Measurements from ENCODE around the gene RGL1.

Gene RGL1

GRCh38 chr1:183953031-183953430 is 148.1 kb downstream of the RGL1 start:
- in situ Hi-C loops (cut with HindIII; ENCODE audit: low sequenced_read_pairs): no loop called here
- H3K4me3 ChIP-seq (ENCODE audit: low read depth, low read length): no peak overlapping the region
- no peak for TF ChIP-seq CTCF (IDR thresholded peaks at IDR 0.05; ENCODE audit: low read depth, low read length, missing control alignments)
- no peak for DNase-seq (ENCODE audit: low read depth)

GRCh38 chr1:183954496-183954895 is 149.6 kb downstream of the RGL1 start:
- DNase-seq (ENCODE audit: low read depth): no peak
- in situ Hi-C loops (cut with HindIII; ENCODE audit: low sequenced_read_pairs): no loop called here
- no peak overlapping the region for H3K4me3 ChIP-seq (ENCODE audit: low read depth, low read length)
- no peak for TF ChIP-seq CTCF (IDR thresholded peaks at IDR 0.05; ENCODE audit: low read depth, low read length, missing control alignments)

GRCh38 chr1:183956559-183957188 is 151.8 kb downstream of the RGL1 start:
- peak; percentile 60 for DNase-seq (ENCODE audit: low read depth)
- TF ChIP-seq CTCF (IDR thresholded peaks at IDR 0.05; ENCODE audit: low read depth, low read length, missing control alignments): peak; percentile 38
- in situ Hi-C loops (cut with HindIII; ENCODE audit: low sequenced_read_pairs): no loop called here
- H3K4me3 ChIP-seq (ENCODE audit: low read depth, low read length): no peak overlapping the region

GRCh38 chr1:183957216-183957830 is 152.4 kb downstream of the RGL1 start:
- no peak for TF ChIP-seq CTCF (IDR thresholded peaks at IDR 0.05; ENCODE audit: low read depth, low read length, missing control alignments)
- H3K4me3 ChIP-seq (ENCODE audit: low read depth, low read length): no peak overlapping the region
- in situ Hi-C loops (cut with HindIII; ENCODE audit: low sequenced_read_pairs): no loop called here
- no peak for DNase-seq (ENCODE audit: low read depth)

- DNase-seq (ENCODE audit: low read depth): no peak
- TF ChIP-seq CTCF (IDR thresholded peaks at IDR 0.05; ENCODE audit: low read depth, low read length, missing control alignments): no peak
- in situ Hi-C loops (cut with HindIII; ENCODE audit: low sequenced_read_pairs): no loop called here
- no peak overlapping the region for H3K4me3 ChIP-seq (ENCODE audit: low read depth, low read length)
These were observed 154.0 kb downstream of the RGL1 start for GRCh38 chr1:183958958-183959357.

GRCh38 chr1:183961132-183961531 is 156.2 kb downstream of the RGL1 start:
- no peak for DNase-seq (ENCODE audit: low read depth)
- in situ Hi-C loops (cut with HindIII; ENCODE audit: low sequenced_read_pairs): no loop called here
- no peak for TF ChIP-seq CTCF (IDR thresholded peaks at IDR 0.05; ENCODE audit: low read depth, low read length, missing control alignments)

More at GRCh38 chr1:183961132-183961531, 156.2 kb downstream of the RGL1 start:
- no peak overlapping the region for H3K4me3 ChIP-seq (ENCODE audit: low read depth, low read length)
